GM12878 (cell line): ENCODE data around the gene ADM. TPM values are rescaled to one million over a fixed set of nuclear protein-coding genes. Genes with fewer than 3 reads are reported as not detected.
A peak's percentile ranks its signal among the peaks of the same experiment; 100 is the strongest.

Source experiments
- ATF7 ChIP-seq: fragments of 450-650 bp; IDR thresholded peaks from 2 replicates; pipeline ENCODE4 v1.6.1; 2016; ENCODE audit warnings: low read depth, mild to moderate bottlenecking
- EZH2 ChIP-seq: IDR thresholded peaks from 2 replicates; pipeline ENCODE4 v1.6.1; 2012; ENCODE audit warnings: low read depth, mild to moderate bottlenecking, control low read depth, inconsistent platforms, low read length, borderline replicate concordance; ENCODE audit not compliant: control insufficient read depth
- IKZF2 ChIP-seq, 2 experiments: fragments of 450-650 bp; IDR thresholded peaks; 2 replicates each; pipeline ENCODE4 v1.6.1; 2017; ENCODE audit warnings: mild to moderate bottlenecking in 2 of 2, moderate library complexity in 2 of 2
- MEF2B ChIP-seq: fragments of 450-650 bp; IDR thresholded peaks from 2 replicates; pipeline ENCODE4 v1.6.1; 2018; ENCODE audit warnings: mild to moderate bottlenecking, moderate library complexity; ENCODE audit not compliant: partially characterized antibody, poor library complexity, severe bottlenecking
- NKRF ChIP-seq: fragments of 450-650 bp; conservative IDR thresholded peaks from 2 replicates; pipeline ENCODE4 v1.6.1; 2017; ENCODE audit warnings: mild to moderate bottlenecking, moderate library complexity
- RCOR1 ChIP-seq: conservative IDR thresholded peaks from 2 replicates; pipeline ENCODE4 v1.6.1; 2012; ENCODE audit warnings: low read depth, low read length, improper control_type of control experiment
- RELA ChIP-seq: fragments of 450-650 bp; IDR thresholded peaks from 2 replicates; pipeline ENCODE4 v1.8.0; 2014; ENCODE audit warnings: borderline replicate concordance; ENCODE audit not compliant: partially characterized antibody
- RFX5 ChIP-seq: IDR thresholded peaks from 2 replicates; pipeline ENCODE4 v1.6.1; 2011; ENCODE audit warnings: low read depth, low read length, improper control_type of control experiment
- SPI1 ChIP-seq: IDR thresholded peaks from 2 replicates; pipeline ENCODE4 v1.6.1; 2011; ENCODE audit warnings: low read depth, mild to moderate bottlenecking, low read length, moderate library complexity, borderline replicate concordance; ENCODE audit not compliant: insufficient read depth
- YBX1 ChIP-seq: fragments of 450-650 bp; IDR thresholded peaks from 2 replicates; pipeline ENCODE4 v1.6.1; 2016; ENCODE audit warnings: antibody characterized with exemption
- ZNF207 ChIP-seq: fragments of 450-650 bp; IDR thresholded peaks from 2 replicates; pipeline ENCODE4 v1.6.1; 2014; ENCODE audit warnings: antibody characterized with exemption, mild to moderate bottlenecking, borderline replicate concordance
- polyA plus RNA-seq, 11 experiments: library from polyadenylated mRNA; depleted of rRNA in 4 of 11; unstranded in 6 of 11; stranded (reverse) in 5 of 11; fragments of >200 nt; fragmentation: Nextera tagmentation in 4 of 11; fragmentation: Illumina TruSeq in 1 of 11; extraction: Ambion mirVana in 4 of 11; extraction: Trizol in 1 of 11; gene quantifications; 1 replicate in 1 of 11; 2 replicates in 10 of 11; pipeline versions ENCODE4 v1.2.1 to v1.2.3, GENCODE V29; 2011 to 2016; ENCODE audit warnings: inconsistent platforms in 2 of 11, missing spikeins in 2 of 11, low read depth in 1 of 11
- total RNA-seq, 4 experiments: library from RNA; depleted of rRNA in 3 of 4; stranded (reverse); fragments of >200 nt in 3 of 4; fragmentation: Illumina TruSeq in 1 of 4; extraction: Trizol in 1 of 4; gene quantifications; 2 replicates each; pipeline versions ENCODE4 v1.2.1 to v1.2.3, GENCODE V29; 2013 to 2021
- TF ChIP-seq, protein P1 (sequence below): fragments of 450-650 bp; IDR thresholded peaks from 2 replicates; pipeline ENCODE4 v1.6.1; 2016; ENCODE audit warnings: mild to moderate bottlenecking
- TF ChIP-seq, protein P2 (sequence below): fragments of 450-650 bp; IDR thresholded peaks from 2 replicates; pipeline ENCODE4 v1.6.1; 2017; ENCODE audit warnings: mild to moderate bottlenecking, moderate library complexity
- TF ChIP-seq, protein P3 (sequence below): IDR thresholded peaks from 2 replicates; pipeline ENCODE4 v1.6.1; 2012; ENCODE audit warnings: improper control_type of control experiment, low read depth, low read length; ENCODE audit not compliant: insufficient replicate concordance
- TF ChIP-seq, protein P4 (sequence below): IDR thresholded peaks from 2 replicates; pipeline ENCODE4 v1.6.1; 2011; ENCODE audit warnings: mild to moderate bottlenecking, low read depth, low read length, moderate library complexity; ENCODE audit not compliant: insufficient replicate concordance

The ADM gene
- total and polyA plus RNA-seq, 10 of the 15 experiments (the other 5 are each of a cell fraction or from before 2014, with no cell fraction given), result 0.11 to 4.2 (median 0.21) TPM; not detected in 7

DNA sequence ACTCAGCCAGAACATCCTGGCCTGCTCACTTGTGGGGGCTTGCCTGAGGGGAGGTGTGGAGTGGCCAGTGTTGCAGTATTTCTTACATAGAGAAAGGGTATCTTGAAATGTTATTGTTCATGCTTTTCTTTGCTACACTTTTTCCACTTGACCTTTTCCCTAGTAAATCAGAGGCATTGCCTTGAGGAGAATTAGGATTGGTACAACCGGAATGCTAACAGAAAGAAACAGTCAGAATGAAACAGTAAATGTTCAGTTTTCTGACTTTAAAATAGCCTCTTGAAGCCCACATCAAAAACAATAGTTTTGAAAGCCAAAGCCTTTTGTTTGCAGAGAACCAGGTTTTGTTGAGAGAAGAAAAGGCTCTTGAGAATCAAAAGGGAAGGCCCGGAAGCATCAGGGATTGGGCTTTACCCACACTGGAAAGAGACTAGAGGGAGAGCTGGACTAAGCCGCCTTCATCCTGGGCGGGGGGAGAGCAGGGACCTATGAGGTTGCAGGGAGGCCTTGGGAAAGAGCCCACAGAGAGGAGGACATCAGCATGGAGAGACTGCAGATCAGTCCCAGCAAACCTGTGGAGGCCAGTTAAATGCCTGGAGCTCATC lies 12.4 kb downstream of the ADM start (continued):
- TF ChIP-seq, protein P1, sequence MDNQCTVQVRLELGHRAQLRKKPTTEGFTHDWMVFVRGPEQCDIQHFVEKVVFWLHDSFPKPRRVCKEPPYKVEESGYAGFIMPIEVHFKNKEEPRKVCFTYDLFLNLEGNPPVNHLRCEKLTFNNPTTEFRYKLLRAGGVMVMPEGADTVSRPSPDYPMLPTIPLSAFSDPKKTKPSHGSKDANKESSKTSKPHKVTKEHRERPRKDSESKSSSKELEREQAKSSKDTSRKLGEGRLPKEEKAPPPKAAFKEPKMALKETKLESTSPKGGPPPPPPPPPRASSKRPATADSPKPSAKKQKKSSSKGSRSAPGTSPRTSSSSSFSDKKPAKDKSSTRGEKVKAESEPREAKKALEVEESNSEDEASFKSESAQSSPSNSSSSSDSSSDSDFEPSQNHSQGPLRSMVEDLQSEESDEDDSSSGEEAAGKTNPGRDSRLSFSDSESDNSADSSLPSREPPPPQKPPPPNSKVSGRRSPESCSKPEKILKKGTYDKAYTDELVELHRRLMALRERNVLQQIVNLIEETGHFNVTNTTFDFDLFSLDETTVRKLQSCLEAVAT, result no peak
- TF ChIP-seq EZH2 (no peak), YBX1 (no peak), SPI1 (no peak), RFX5 (no peak), NKRF (no peak), RELA (no peak), ZNF207 (no peak), MEF2B (peak; percentile 74), ATF7 (no peak), IKZF2 (IDR thresholded peaks at IDR 0.05) (peak; percentile 83 to 90), RCOR1 (no peak)
- TF ChIP-seq, protein P2, sequence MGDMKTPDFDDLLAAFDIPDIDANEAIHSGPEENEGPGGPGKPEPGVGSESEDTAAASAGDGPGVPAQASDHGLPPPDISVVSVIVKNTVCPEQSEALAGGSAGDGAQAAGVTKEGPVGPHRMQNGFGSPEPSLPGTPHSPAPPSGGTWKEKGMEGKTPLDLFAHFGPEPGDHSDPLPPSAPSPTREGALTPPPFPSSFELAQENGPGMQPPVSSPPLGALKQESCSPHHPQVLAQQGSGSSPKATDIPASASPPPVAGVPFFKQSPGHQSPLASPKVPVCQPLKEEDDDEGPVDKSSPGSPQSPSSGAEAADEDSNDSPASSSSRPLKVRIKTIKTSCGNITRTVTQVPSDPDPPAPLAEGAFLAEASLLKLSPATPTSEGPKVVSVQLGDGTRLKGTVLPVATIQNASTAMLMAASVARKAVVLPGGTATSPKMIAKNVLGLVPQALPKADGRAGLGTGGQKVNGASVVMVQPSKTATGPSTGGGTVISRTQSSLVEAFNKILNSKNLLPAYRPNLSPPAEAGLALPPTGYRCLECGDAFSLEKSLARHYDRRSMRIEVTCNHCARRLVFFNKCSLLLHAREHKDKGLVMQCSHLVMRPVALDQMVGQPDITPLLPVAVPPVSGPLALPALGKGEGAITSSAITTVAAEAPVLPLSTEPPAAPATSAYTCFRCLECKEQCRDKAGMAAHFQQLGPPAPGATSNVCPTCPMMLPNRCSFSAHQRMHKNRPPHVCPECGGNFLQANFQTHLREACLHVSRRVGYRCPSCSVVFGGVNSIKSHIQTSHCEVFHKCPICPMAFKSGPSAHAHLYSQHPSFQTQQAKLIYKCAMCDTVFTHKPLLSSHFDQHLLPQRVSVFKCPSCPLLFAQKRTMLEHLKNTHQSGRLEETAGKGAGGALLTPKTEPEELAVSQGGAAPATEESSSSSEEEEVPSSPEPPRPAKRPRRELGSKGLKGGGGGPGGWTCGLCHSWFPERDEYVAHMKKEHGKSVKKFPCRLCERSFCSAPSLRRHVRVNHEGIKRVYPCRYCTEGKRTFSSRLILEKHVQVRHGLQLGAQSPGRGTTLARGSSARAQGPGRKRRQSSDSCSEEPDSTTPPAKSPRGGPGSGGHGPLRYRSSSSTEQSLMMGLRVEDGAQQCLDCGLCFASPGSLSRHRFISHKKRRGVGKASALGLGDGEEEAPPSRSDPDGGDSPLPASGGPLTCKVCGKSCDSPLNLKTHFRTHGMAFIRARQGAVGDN, result no peak
- TF ChIP-seq, protein P3, sequence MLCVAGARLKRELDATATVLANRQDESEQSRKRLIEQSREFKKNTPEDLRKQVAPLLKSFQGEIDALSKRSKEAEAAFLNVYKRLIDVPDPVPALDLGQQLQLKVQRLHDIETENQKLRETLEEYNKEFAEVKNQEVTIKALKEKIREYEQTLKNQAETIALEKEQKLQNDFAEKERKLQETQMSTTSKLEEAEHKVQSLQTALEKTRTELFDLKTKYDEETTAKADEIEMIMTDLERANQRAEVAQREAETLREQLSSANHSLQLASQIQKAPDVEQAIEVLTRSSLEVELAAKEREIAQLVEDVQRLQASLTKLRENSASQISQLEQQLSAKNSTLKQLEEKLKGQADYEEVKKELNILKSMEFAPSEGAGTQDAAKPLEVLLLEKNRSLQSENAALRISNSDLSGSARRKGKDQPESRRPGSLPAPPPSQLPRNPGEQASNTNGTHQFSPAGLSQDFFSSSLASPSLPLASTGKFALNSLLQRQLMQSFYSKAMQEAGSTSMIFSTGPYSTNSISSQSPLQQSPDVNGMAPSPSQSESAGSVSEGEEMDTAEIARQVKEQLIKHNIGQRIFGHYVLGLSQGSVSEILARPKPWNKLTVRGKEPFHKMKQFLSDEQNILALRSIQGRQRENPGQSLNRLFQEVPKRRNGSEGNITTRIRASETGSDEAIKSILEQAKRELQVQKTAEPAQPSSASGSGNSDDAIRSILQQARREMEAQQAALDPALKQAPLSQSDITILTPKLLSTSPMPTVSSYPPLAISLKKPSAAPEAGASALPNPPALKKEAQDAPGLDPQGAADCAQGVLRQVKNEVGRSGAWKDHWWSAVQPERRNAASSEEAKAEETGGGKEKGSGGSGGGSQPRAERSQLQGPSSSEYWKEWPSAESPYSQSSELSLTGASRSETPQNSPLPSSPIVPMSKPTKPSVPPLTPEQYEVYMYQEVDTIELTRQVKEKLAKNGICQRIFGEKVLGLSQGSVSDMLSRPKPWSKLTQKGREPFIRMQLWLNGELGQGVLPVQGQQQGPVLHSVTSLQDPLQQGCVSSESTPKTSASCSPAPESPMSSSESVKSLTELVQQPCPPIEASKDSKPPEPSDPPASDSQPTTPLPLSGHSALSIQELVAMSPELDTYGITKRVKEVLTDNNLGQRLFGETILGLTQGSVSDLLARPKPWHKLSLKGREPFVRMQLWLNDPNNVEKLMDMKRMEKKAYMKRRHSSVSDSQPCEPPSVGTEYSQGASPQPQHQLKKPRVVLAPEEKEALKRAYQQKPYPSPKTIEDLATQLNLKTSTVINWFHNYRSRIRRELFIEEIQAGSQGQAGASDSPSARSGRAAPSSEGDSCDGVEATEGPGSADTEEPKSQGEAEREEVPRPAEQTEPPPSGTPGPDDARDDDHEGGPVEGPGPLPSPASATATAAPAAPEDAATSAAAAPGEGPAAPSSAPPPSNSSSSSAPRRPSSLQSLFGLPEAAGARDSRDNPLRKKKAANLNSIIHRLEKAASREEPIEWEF, result no peak
- TF ChIP-seq, protein P4, sequence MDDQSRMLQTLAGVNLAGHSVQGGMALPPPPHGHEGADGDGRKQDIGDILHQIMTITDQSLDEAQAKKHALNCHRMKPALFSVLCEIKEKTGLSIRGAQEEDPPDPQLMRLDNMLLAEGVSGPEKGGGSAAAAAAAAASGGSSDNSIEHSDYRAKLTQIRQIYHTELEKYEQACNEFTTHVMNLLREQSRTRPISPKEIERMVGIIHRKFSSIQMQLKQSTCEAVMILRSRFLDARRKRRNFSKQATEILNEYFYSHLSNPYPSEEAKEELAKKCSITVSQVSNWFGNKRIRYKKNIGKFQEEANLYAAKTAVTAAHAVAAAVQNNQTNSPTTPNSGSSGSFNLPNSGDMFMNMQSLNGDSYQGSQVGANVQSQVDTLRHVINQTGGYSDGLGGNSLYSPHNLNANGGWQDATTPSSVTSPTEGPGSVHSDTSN, result no peak
